ENCODE measurements around the gene SEPTIN5.

The SEPTIN5 gene

DNA sequence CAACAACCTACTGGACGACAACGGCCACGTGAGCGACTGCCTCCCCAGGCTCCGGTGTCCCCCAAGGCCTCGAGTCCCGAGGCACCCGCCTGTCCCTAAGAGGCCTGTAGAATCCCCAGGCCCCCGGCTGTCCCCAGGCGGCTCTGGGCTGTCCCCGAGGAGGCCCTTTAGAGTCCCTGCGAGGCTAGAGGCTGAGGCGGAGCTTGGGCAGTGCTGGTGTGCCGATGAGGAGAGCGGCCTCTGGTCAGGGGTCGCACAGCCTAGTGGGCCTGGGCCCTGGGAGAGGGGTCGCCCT, 49.9 kb downstream of the SEPTIN5 start:
- Histone ChIP-seq H3K27me3 (ENCODE audit: low read depth, low read length) (peaks cover 61% of the 10 kb centered on the region), H3K4me3 (ENCODE audit: low read depth in 1 of 2, low read length in 2 of 2) (no peak overlapping the region), H3K4me1 (ENCODE audit: control insufficient read depth in 1 of 2, insufficient read depth in 2 of 2, low read length in 2 of 2) (peaks cover 0 to 28% of the 10 kb centered on the region in 2 donors), H3K27ac (ENCODE audit: low read length) (no peak overlapping the region), H3K36me3 (ENCODE audit: control insufficient read depth in 1 of 2, insufficient read depth in 2 of 2, low read length in 2 of 2) (no peaks in the 10 kb centered on the region), H3K9me3 (ENCODE audit: control insufficient read depth in 1 of 2, low read length in 2 of 2) (no peaks in the 10 kb centered on the region)

DNA sequence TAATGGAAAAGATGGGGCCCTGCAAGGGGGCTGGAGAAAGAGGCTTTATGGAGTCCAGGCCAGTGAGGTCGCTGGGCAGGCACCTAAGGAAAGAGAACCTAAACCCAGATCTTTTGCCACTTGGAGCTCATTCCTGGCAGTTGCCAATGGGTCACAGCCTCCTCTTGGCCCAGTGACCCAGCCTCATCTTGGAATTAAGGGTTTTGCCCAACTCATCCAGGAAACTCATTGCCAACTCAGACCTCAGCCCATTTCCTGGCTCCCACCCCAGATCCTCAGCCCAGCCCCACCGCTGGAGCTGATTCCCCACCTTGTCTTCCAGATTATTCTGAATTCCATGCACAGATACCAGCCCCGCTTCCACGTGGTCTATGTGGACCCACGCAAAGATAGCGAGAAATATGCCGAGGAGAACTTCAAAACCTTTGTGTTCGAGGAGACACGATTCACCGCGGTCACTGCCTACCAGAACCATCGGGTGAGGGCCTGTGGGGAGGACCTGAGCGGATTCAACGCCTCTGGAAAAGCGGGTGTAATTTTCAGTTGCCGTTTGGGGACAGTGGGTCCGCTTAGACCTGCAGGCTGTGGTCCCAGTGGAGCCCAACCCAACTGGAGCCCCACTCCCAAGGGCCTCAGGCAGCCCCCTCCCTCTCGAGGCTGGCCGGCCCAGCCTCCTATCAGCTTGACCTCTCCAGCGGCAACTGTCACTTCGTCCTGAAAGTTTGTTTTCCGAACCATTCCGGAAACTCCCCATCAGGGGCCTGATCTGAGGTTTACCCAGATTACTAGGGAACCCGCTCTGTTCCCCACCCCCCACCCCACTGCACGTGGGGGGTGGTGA, 50.6 kb downstream of the SEPTIN5 start:
- H3K36me3 ChIP-seq (ENCODE audit: control insufficient read depth in 1 of 2, insufficient read depth in 2 of 2, low read length in 2 of 2): no peaks in the 10 kb centered on the region
- no peaks in the 10 kb centered on the region for H3K9me3 ChIP-seq (ENCODE audit: control insufficient read depth in 1 of 2, low read length in 2 of 2)
- peaks cover 0 to 22% of the 10 kb centered on the region in 2 donors for H3K4me1 ChIP-seq (ENCODE audit: control insufficient read depth in 1 of 2, insufficient read depth in 2 of 2, low read length in 2 of 2)
- H3K27me3 ChIP-seq (ENCODE audit: low read depth, low read length): peaks cover 55% of the 10 kb centered on the region
- H3K27ac ChIP-seq (ENCODE audit: low read length): no peak overlapping the region
- H3K4me3 ChIP-seq (ENCODE audit: low read depth in 1 of 2, low read length in 2 of 2): no peak overlapping the region

DNA sequence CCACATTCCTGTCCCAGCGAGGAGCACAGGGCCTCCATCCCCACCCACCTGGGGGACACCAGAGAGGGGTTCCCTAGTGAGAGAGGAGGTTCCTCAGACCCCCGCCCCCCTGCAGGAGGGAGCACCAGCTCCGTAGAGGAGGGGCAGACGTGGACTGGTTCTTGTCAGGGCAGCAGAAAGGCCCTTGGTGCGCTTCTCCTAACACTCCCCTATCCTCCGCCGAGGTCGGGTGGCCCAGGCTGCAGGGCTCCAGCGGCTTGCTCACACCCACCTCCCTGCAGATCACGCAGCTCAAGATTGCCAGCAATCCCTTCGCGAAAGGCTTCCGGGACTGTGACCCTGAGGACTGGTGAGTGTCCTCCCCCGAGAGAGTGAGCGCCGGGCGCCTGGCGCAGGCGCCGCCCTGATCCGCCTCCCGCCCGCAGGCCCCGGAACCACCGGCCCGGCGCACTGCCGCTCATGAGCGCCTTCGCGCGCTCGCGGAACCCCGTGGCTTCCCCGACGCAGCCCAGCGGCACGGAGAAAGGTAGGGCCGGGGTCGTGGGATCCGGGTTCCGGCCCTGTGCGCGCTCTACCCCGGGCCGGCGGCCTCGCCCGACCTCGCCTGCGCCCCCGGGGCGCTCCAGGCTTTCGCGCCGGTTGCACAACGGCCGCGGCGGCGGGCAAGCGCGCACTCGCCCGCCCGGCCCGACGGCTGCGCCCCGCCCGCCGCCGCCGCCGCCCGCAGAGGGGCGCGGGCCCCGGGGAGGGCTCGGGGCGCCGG, 51.4 kb downstream of the SEPTIN5 start:
- Histone ChIP-seq H3K9me3 (ENCODE audit: control insufficient read depth in 1 of 2, low read length in 2 of 2) (no peaks in the 10 kb centered on the region), H3K36me3 (ENCODE audit: control insufficient read depth in 1 of 2, insufficient read depth in 2 of 2, low read length in 2 of 2) (no peaks in the 10 kb centered on the region), H3K27me3 (ENCODE audit: low read depth, low read length) (peaks cover 57% of the 10 kb centered on the region), H3K4me3 (ENCODE audit: low read depth in 1 of 2, low read length in 2 of 2) (peak overlapping the region in 1 of 2 donors; percentile 46), H3K4me1 (ENCODE audit: control insufficient read depth in 1 of 2, insufficient read depth in 2 of 2, low read length in 2 of 2) (peaks cover 0 to 17% of the 10 kb centered on the region in 2 donors), H3K27ac (ENCODE audit: low read length) (no peak overlapping the region)

DNA sequence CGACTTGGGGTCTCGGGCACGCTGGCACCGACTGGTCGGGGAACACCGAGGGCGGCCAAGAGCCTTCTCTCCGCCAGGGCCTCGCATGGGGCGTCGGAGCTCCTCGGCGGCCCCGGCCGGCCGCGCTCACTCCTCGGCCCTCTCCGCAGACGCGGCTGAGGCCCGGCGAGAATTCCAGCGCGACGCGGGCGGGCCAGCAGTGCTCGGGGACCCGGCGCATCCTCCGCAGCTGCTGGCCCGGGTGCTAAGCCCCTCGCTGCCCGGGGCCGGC, 51.9 kb downstream of the SEPTIN5 start:
- Histone ChIP-seq H3K27ac (ENCODE audit: low read length) (no peak overlapping the region), H3K36me3 (ENCODE audit: control insufficient read depth in 1 of 2, insufficient read depth in 2 of 2, low read length in 2 of 2) (no peaks in the 10 kb centered on the region), H3K27me3 (ENCODE audit: low read depth, low read length) (peaks cover 62% of the 10 kb centered on the region), H3K4me3 (ENCODE audit: low read depth in 1 of 2, low read length in 2 of 2) (peak overlapping the region in 1 of 2 donors; percentile 52), H3K9me3 (ENCODE audit: control insufficient read depth in 1 of 2, low read length in 2 of 2) (no peaks in the 10 kb centered on the region), H3K4me1 (ENCODE audit: control insufficient read depth in 1 of 2, insufficient read depth in 2 of 2, low read length in 2 of 2) (peaks cover 0 to 17% of the 10 kb centered on the region in 2 donors)

DNA sequence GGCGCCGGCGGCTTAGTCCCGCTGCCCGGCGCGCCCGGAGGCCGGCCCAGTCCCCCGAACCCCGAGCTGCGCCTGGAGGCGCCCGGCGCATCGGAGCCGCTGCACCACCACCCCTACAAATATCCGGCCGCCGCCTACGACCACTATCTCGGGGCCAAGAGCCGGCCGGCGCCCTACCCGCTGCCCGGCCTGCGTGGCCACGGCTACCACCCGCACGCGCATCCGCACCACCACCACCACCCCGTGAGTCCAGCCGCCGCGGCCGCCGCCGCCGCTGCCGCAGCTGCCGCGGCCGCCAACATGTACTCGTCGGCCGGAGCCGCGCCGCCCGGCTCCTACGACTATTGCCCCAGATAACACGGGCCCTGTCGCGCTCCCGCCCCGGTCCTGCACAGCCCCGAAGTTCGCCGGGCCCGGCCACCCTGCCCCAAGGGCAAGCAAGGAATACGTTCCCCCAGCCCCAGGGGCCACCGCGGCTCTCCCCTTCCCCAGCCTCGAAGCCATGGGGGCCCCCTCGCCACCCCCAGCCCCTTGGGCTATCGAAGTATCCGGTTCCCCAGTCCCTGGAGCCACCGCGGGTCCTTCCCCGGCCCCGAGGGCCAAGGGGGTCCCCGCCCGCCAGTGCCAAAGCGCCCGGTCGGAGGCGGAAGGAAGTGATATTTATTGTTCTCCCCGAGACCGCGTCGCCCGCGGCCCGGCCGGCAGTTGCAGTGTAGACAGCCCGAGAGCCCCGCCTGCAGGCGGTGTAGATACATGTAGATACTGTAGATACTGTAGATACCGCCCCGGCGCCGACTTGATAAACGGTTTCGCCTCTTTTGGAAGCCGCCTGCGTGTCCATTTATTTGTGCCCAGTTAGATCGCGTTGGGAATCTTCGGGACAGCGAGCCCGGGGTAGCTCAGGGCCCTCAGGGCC, 52.5 kb downstream of the SEPTIN5 start:
- no peaks in the 10 kb centered on the region for H3K9me3 ChIP-seq (ENCODE audit: control insufficient read depth in 1 of 2, low read length in 2 of 2)
- peak overlapping the region in 1 of 2 donors; percentile 52 for H3K4me3 ChIP-seq (ENCODE audit: low read depth in 1 of 2, low read length in 2 of 2)
- no peak overlapping the region for H3K27ac ChIP-seq (ENCODE audit: low read length)
- H3K4me1 ChIP-seq (ENCODE audit: control insufficient read depth in 1 of 2, insufficient read depth in 2 of 2, low read length in 2 of 2): peaks cover 0 to 17% of the 10 kb centered on the region in 2 donors
- peaks cover 61% of the 10 kb centered on the region for H3K27me3 ChIP-seq (ENCODE audit: low read depth, low read length)
- no peaks in the 10 kb centered on the region for H3K36me3 ChIP-seq (ENCODE audit: control insufficient read depth in 1 of 2, insufficient read depth in 2 of 2, low read length in 2 of 2)

DNA sequence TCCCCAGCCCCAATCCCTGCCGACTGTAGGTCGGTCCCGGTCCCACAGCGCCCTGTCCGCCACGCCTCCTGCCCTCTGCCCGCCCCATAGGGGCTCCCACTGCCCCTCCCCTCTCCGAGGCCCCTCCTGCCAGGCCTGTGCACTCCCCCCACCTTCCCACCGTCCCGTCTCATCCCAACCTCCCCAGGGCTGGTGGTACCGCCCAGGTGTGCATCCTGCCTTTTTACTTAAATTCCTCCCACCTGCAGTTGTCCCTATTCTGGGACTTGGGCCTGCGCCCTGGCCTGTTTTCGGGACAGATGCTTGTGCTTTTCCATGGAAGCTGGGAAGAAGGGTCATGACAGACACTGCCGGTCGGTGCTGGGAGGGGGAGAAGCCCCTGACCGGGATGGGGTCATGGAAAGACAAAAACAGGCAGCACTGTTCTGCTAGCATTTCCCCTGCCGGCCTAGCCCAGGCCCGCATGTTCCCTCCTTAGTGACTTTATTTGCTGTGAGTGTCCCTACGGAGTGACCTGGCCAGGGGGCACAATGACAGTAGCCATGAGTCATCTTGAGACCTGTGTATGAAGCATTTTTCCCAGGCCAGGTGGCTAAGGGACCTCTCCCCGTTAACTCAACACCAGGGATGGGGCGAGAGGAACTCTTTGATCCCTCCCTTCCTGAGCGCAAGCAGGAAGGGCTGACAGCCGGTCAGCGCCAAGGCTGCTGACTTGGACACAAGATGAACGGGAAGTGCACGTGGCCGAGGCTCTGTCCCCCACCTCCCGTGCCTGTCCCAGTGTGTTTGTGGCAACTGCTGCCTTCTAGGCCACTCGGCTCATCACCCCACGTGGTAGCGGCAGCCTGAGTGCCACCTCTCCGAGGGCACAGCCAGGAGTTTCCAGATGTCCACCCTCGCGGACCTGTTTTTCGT, 53.4 kb downstream of the SEPTIN5 start:
- Histone ChIP-seq H3K4me3 (ENCODE audit: low read depth in 1 of 2, low read length in 2 of 2) (peak overlapping the region in 1 of 2 donors; percentile 52), H3K27ac (ENCODE audit: low read length) (no peak overlapping the region), H3K9me3 (ENCODE audit: control insufficient read depth in 1 of 2, low read length in 2 of 2) (no peaks in the 10 kb centered on the region), H3K4me1 (ENCODE audit: control insufficient read depth in 1 of 2, insufficient read depth in 2 of 2, low read length in 2 of 2) (peaks cover 0 to 17% of the 10 kb centered on the region in 2 donors), H3K36me3 (ENCODE audit: control insufficient read depth in 1 of 2, insufficient read depth in 2 of 2, low read length in 2 of 2) (no peaks in the 10 kb centered on the region), H3K27me3 (ENCODE audit: low read depth, low read length) (peaks cover 53% of the 10 kb centered on the region)

DNA sequence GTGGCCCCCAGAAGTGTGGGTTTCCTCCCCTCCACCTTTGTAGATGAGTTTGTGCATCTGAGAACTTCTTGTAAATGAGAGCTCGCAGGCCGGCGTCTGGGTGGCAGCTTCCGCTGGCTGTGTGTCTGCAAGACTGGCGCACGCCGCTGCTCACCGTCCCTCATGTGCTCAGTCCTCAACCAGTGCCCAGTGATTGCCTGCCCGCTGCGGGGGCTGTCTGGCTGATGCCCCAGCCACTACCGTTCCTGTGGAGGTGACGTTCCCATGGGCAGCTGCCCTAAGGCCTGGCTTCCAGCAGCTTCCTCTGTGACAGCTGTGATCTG, 55.1 kb downstream of the SEPTIN5 start:
- H3K27me3 ChIP-seq (ENCODE audit: low read depth, low read length): peaks cover 39% of the 10 kb centered on the region
- no peak overlapping the region for H3K27ac ChIP-seq (ENCODE audit: low read length)
- H3K4me1 ChIP-seq (ENCODE audit: control insufficient read depth in 1 of 2, insufficient read depth in 2 of 2, low read length in 2 of 2): peaks cover 0 to 17% of the 10 kb centered on the region in 2 donors
- no peaks in the 10 kb centered on the region for H3K36me3 ChIP-seq (ENCODE audit: control insufficient read depth in 1 of 2, insufficient read depth in 2 of 2, low read length in 2 of 2)
- H3K9me3 ChIP-seq (ENCODE audit: control insufficient read depth in 1 of 2, low read length in 2 of 2): no peaks in the 10 kb centered on the region
- no peak overlapping the region for H3K4me3 ChIP-seq (ENCODE audit: low read depth in 1 of 2, low read length in 2 of 2)

DNA sequence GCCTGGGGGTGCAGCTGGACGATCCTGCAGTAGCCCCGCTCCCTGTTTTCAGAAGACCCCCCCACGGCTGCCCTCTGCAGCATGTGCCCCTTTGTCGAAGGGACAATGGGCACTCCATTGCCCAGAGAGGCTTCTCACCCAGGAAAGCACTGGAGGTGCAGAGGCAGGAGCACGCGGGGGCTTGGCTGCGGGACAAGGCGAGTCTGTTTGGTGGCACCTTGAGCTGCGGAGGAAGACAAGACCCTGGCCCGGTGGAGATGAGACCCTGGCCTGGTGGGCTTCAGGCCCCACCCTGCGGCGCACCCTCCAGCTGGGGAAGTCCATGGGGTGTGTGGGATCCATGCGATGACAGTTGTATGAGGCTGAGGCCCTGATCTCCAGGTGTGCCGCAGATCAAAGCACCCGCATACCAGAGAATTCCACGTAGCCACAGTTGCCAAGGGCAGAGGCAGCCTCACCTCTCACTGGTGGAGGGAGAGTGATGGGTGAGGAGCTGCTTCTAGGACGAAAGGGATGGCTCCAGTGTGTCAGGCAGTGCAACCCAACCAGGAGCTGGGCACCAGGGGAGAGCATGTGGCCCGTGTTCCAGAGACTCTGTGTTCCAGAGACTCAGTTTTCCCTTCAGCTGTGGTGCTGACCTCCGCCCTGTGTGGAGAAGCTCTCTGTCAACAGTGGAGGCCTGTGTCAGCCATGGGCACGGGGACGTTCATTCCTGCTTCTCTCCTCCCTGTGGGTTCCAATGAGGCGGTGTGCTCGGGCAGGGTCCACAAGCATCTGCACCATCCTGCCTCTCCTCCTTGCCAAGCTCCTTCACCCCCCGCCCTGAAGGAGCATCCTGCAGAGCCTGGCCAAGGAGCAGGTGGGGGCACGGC, 56.3 kb downstream of the SEPTIN5 start:
- no peak overlapping the region for H3K4me3 ChIP-seq (ENCODE audit: low read depth in 1 of 2, low read length in 2 of 2)
- peaks cover 0 to 14% of the 10 kb centered on the region in 2 donors for H3K4me1 ChIP-seq (ENCODE audit: control insufficient read depth in 1 of 2, insufficient read depth in 2 of 2, low read length in 2 of 2)
- H3K36me3 ChIP-seq (ENCODE audit: control insufficient read depth in 1 of 2, insufficient read depth in 2 of 2, low read length in 2 of 2): no peaks in the 10 kb centered on the region
- no peak overlapping the region for H3K27ac ChIP-seq (ENCODE audit: low read length)
- H3K9me3 ChIP-seq (ENCODE audit: control insufficient read depth in 1 of 2, low read length in 2 of 2): no peaks in the 10 kb centered on the region
- peaks cover 27% of the 10 kb centered on the region for H3K27me3 ChIP-seq (ENCODE audit: low read depth, low read length)

DNA sequence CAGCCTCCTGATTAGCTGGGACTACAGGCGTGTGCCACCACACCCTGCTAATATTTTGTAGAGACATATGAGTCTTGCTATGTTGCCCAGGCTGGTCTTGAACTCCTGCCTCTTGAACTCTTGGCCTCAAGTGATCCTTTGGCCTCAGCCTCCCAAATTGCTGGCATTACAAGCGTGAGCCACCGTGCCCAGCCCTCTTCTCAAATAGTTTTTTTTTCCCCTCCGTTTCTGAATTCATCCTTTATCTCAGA, 58.0 kb downstream of the SEPTIN5 start:
- no peak overlapping the region for H3K27ac ChIP-seq (ENCODE audit: low read length)
- H3K27me3 ChIP-seq (ENCODE audit: low read depth, low read length): peaks cover 24% of the 10 kb centered on the region
- H3K4me3 ChIP-seq (ENCODE audit: low read depth in 1 of 2, low read length in 2 of 2): no peak overlapping the region
- H3K9me3 ChIP-seq (ENCODE audit: control insufficient read depth in 1 of 2, low read length in 2 of 2): no peaks in the 10 kb centered on the region
- H3K4me1 ChIP-seq (ENCODE audit: control insufficient read depth in 1 of 2, insufficient read depth in 2 of 2, low read length in 2 of 2): peaks cover 0 to 3% of the 10 kb centered on the region in 2 donors
- no peaks in the 10 kb centered on the region for H3K36me3 ChIP-seq (ENCODE audit: control insufficient read depth in 1 of 2, insufficient read depth in 2 of 2, low read length in 2 of 2)

Data from muscle layer of duodenum (tissue), 2 donors.